Panc1 (cell line): ENCODE measurements around the gene CALU. TPM values are rescaled to one million over a fixed set of nuclear protein-coding genes. Genes with fewer than 3 reads are reported as not detected.

ENCODE experiments used
- ATAC-seq: fragments of 200-7000 bp; cut with Tn5 transposase; 2 replicates; pipeline ENCODE4 v1.9.1; 2020; ENCODE audit warnings: mild to moderate bottlenecking, moderate library complexity
- BruUV-seq: library from RNA; stranded (reverse); fragments of 400-500 nt; replicated peaks from 2 replicates; lab custom pipeline; 2021; lab: Mats Ljungman, UMichigan
- CTCF ChIA-PET: fragments of 300-600 bp; sonication (Branson Sonifier 250); formaldehyde crosslinking; loops from one replicate; lab custom pipeline; 2022; ENCODE audit warnings: antibody characterized with exemption; lab: Charles Lee
- POLR2A ChIA-PET: fragments of 300-600 bp; sonication (Branson Sonifier 250); formaldehyde crosslinking; loops from one replicate; lab custom pipeline; 2022; ENCODE audit warnings: antibody characterized with exemption; lab: Charles Lee
- DNase-seq: peaks from one replicate; pipeline ENCODE4 v3.0.0-alpha.2; 2010; ENCODE audit warnings: low read depth, low spot score
- H3K27ac ChIP-seq: 2 replicates; pipeline ENCODE4 v1.5.1; 2011; ENCODE audit warnings: mild to moderate bottlenecking, low read length, inconsistent platforms
- H3K27me3 ChIP-seq: fragments of 200-500 bp; sonication (Bioruptor generic); 2 replicates; pipeline ENCODE4 v1.6.0; 2014; ENCODE audit warnings: low read length, inconsistent platforms; ENCODE audit not compliant: control insufficient read depth, insufficient read depth
- H3K36me3 ChIP-seq: fragments of 200-500 bp; sonication (Bioruptor generic); 2 replicates; pipeline ENCODE4 v1.5.1; 2014; ENCODE audit warnings: inconsistent platforms, mild to moderate bottlenecking, low read length, moderate library complexity; ENCODE audit not compliant: control insufficient read depth, insufficient read depth
- H3K4me1 ChIP-seq: 2 replicates; pipeline ENCODE4 v1.5.1; 2011; ENCODE audit warnings: inconsistent platforms, mild to moderate bottlenecking, low read length, moderate library complexity; ENCODE audit not compliant: control insufficient read depth, insufficient read depth
- H3K4me3 ChIP-seq, 2 experiments: 2 replicates each; pipeline ENCODE4 v1.5.1; 2011 to 2012; ENCODE audit warnings: low read depth in 2 of 2, low read length in 2 of 2, mild to moderate bottlenecking in 2 of 2, inconsistent platforms in 1 of 2, moderate library complexity in 1 of 2
- H3K9me3 ChIP-seq: fragments of 200-500 bp; sonication (Bioruptor generic); 2 replicates; pipeline ENCODE4 v1.5.1; 2014; ENCODE audit warnings: low read depth, mild to moderate bottlenecking, inconsistent platforms, low read length, moderate library complexity; ENCODE audit not compliant: control insufficient read depth, insufficient read depth
- CTCF ChIP-seq: fragments of 450-650 bp; IDR thresholded peaks from 2 replicates; pipeline ENCODE4 v1.5.1; 2017; ENCODE audit warnings: mild to moderate bottlenecking
- POLR2AphosphoS5 ChIP-seq: IDR thresholded peaks from 2 replicates; pipeline ENCODE4 v1.6.1; 2012; ENCODE audit warnings: mild to moderate bottlenecking, low read depth, low read length, moderate library complexity
- REST ChIP-seq, 2 experiments: IDR thresholded peaks; 2 replicates each; pipeline ENCODE4 v1.6.1; 2011 to 2012; ENCODE audit warnings: low read depth in 2 of 2, control low read depth in 1 of 2, low read length in 1 of 2, mild to moderate bottlenecking in 1 of 2, moderate library complexity in 1 of 2; ENCODE audit not compliant: insufficient read depth in 1 of 2
- SIN3A ChIP-seq: IDR thresholded peaks from 2 replicates; pipeline ENCODE4 v1.6.1; 2012; ENCODE audit warnings: low read depth, mild to moderate bottlenecking, low read length, moderate library complexity, borderline replicate concordance; ENCODE audit not compliant: insufficient read depth
- TCF7L2 ChIP-seq: IDR thresholded peaks from 2 replicates; pipeline ENCODE4 v1.6.1; 2011; ENCODE audit warnings: mild to moderate bottlenecking, low read depth, low read length, inconsistent platforms
- in situ Hi-C: cut with HindIII; loops from 2 replicates; pipeline ENCODE4 v1.10.0; 2016; ENCODE audit warnings: low sequenced_read_pairs, low pct_unique_long_range_greater_than_20kb
- intact Hi-C: fragments of 100-400 bp; cut with micrococcal nuclease; formaldehyde crosslinking; loops from one replicate; pipeline ENCODE4 v1.10.0; 2022; ENCODE audit not compliant: unreplicated experiment
- total RNA-seq: library from RNA; stranded (reverse); gene quantifications from one replicate; pipeline ENCODE4 v1.2.1, GENCODE V29; 2021; ENCODE audit not compliant: unreplicated experiment

Gene CALU
- total RNA-seq, 1 experiment from 2014 or later = 210 TPM

GRCh38 chr7:128812514-128813168 is 73.5 kb downstream of the CALU start:
- DNase-seq = no peak
- ATAC-seq = no peak

GRCh38 chr7:128814499-128814898 is 75.3 kb downstream of the CALU start:
- POLR2A ChIA-PET = no interaction called here
- in situ Hi-C loops = no loop called here
- no peak overlapping the region for H3K4me3 ChIP-seq
- DNase-seq (no peak), ATAC-seq (no peak)
- TF ChIP-seq REST (IDR thresholded peaks at IDR 0.05; ENCODE audit: insufficient read depth in 1 of 2, low read depth in 2 of 2, low read length in 1 of 2) (no peak), CTCF (no peak), TCF7L2 (no peak), SIN3A (no peak), POLR2AphosphoS5 (no peak)
- no peak overlapping the region for H3K27ac ChIP-seq
- no TSS peak for BruUV-seq
- intact Hi-C loops = no loop called here
- no peaks in the 10 kb centered on the region for H3K9me3 ChIP-seq
- H3K4me1 ChIP-seq = no peaks in the 10 kb centered on the region
- CTCF ChIA-PET = no interaction called here
- no peaks in the 10 kb centered on the region for H3K36me3 ChIP-seq
- peaks cover 23% of the 10 kb centered on the region for H3K27me3 ChIP-seq

More at GRCh38 chr7:128812514-128813168, 73.5 kb downstream of the CALU start:
- Histone ChIP-seq H3K9me3 (no peaks in the 10 kb centered on the region), H3K27me3 (peaks cover 16% of the 10 kb centered on the region), H3K27ac (no peak overlapping the region), H3K36me3 (no peaks in the 10 kb centered on the region), H3K4me3 (no peak overlapping the region), H3K4me1 (no peaks in the 10 kb centered on the region)
- ChIA-PET POLR2A (interaction anchor here (0.6 kb wide), 2 partner anchors 73 to 452 kb away, joined by 8 to 9 read pairs; no protein-coding TSS in a partner anchor), CTCF (interaction anchor here (0.6 kb wide), 1 partner anchor 147 kb away, joined by 6 read pairs; no protein-coding TSS in a partner anchor)
- BruUV-seq = no TSS peak
- intact Hi-C loops = no loop called here
- TF ChIP-seq TCF7L2 = no peak
- TF ChIP-seq REST (IDR thresholded peaks at IDR 0.05; ENCODE audit: insufficient read depth in 1 of 2, low read depth in 2 of 2, low read length in 1 of 2) = no peak
- in situ Hi-C loops = no loop called here
